Endometrium (tissue), 2 donors: ENCODE results near the gene MEGF11.

Experiments used
- FAIRE-seq: peaks from 2 replicates; lab custom pipeline; 2012; peaks lifted over from hg19 to GRCh38; lab: Jason Lieb, UNC
- donor health status: control.
- donor health status: control.

The MEGF11 gene

GRCh38 chr15:65939901-65940617 is 313.5 kb downstream of the MEGF11 start:
- no peak for FAIRE-seq

GRCh38 chr15:65938604-65939003 is 314.9 kb downstream of the MEGF11 start:
- no peak for FAIRE-seq

- no peak for FAIRE-seq
Measured at GRCh38 chr15:65937476-65937875, 316.1 kb downstream of the MEGF11 start.

- FAIRE-seq = no peak
Measured at GRCh38 chr15:65937054-65937453, 316.5 kb downstream of the MEGF11 start.

GRCh38 chr15:65936282-65936681 is 317.3 kb downstream of the MEGF11 start:
- no peak for FAIRE-seq

GRCh38 chr15:65935391-65935790 is 318.2 kb downstream of the MEGF11 start:
- FAIRE-seq = no peak

GRCh38 chr15:65931221-65931620 is 322.3 kb downstream of the MEGF11 start:
- FAIRE-seq = no peak

- no peak for FAIRE-seq
Measured at GRCh38 chr15:65930134-65930533, 323.4 kb downstream of the MEGF11 start.

GRCh38 chr15:65929573-65929972 is 324.0 kb downstream of the MEGF11 start:
- FAIRE-seq = no peak

- FAIRE-seq = no peak
Measured at GRCh38 chr15:65927545-65927944, 326.0 kb downstream of the MEGF11 start.

GRCh38 chr15:65926899-65927298 is 326.7 kb downstream of the MEGF11 start:
- FAIRE-seq = no peak

GRCh38 chr15:65926459-65926858 is 327.1 kb downstream of the MEGF11 start:
- no peak for FAIRE-seq

- FAIRE-seq = no peak
Measured at GRCh38 chr15:65925338-65925737, 328.2 kb downstream of the MEGF11 start.

- no peak for FAIRE-seq
Measured at GRCh38 chr15:65924004-65924403, 329.5 kb downstream of the MEGF11 start.

- FAIRE-seq = no peak
Measured at GRCh38 chr15:65923264-65923663, 330.3 kb downstream of the MEGF11 start.

GRCh38 chr15:65922621-65923020 is 330.9 kb downstream of the MEGF11 start:
- no peak for FAIRE-seq

GRCh38 chr15:65921780-65922179 is 331.8 kb downstream of the MEGF11 start:
- FAIRE-seq = no peak

- FAIRE-seq = no peak
Measured at GRCh38 chr15:65920825-65921309, 332.7 kb downstream of the MEGF11 start.

- FAIRE-seq = no peak
Measured at GRCh38 chr15:65920121-65920520, 333.4 kb downstream of the MEGF11 start.

- no peak for FAIRE-seq
Measured at GRCh38 chr15:65919353-65919752, 334.2 kb downstream of the MEGF11 start.

- no peak for FAIRE-seq
Measured at GRCh38 chr15:65918945-65919344, 334.6 kb downstream of the MEGF11 start.

GRCh38 chr15:65918357-65918920 is 335.1 kb downstream of the MEGF11 start:
- no peak for FAIRE-seq

GRCh38 chr15:65917936-65918335 is 335.6 kb downstream of the MEGF11 start:
- FAIRE-seq = no peak

GRCh38 chr15:65917407-65917756 is 336.2 kb downstream of the MEGF11 start:
- no peak for FAIRE-seq
